ENCODE measurements around the gene DCLRE1C. TPM values are rescaled to one million over a fixed set of nuclear protein-coding genes. Genes with fewer than 3 reads are reported as not detected.

Gene DCLRE1C
- total RNA-seq, 4 donors from 2014 or later, result 9.8 to 17.3 (median 12.0) TPM

- no peak for DNase-seq (ENCODE audit: low spot score in 2 of 2)
- intact Hi-C loops (cut with DNase I; ENCODE audit: low total_unique reads), result no loop called here
- TF ChIP-seq POLR2A (IDR thresholded peaks at IDR 0.05) (no peak), CTCF (IDR thresholded peaks at IDR 0.05) (no peak)
- H3K4me3 ChIP-seq (ENCODE audit: low read depth, poor library complexity, severe bottlenecking), result no peak overlapping the region
- 94% methylated on average over 13 of the region's 13 CpGs for WGBS, 2 donors
Observed at GRCh38 chr10:14926722-14927416, 27.0 kb downstream of the DCLRE1C start.

GRCh38 chr10:14926061-14926470 lies 27.8 kb downstream of the DCLRE1C start:
- no peak for DNase-seq (ENCODE audit: low spot score in 2 of 2)
- TF ChIP-seq POLR2A (IDR thresholded peaks at IDR 0.05) (no peak), CTCF (IDR thresholded peaks at IDR 0.05) (no peak)
- intact Hi-C loops (cut with DNase I; ENCODE audit: low total_unique reads), result no loop called here
- no peak overlapping the region for H3K4me3 ChIP-seq (ENCODE audit: low read depth, poor library complexity, severe bottlenecking)
- WGBS, 2 donors, result 94 to 97% methylated on average over 8 of the region's 8 CpGs

- no peak for DNase-seq (ENCODE audit: low spot score in 2 of 2)
- WGBS, 2 donors, result 96 to 97% methylated on average over 2 of the region's 2 CpGs
- intact Hi-C loops (cut with DNase I; ENCODE audit: low total_unique reads), result no loop called here
- TF ChIP-seq CTCF (IDR thresholded peaks at IDR 0.05) (no peak), POLR2A (IDR thresholded peaks at IDR 0.05) (no peak)
- H3K4me3 ChIP-seq (ENCODE audit: low read depth, poor library complexity, severe bottlenecking), result no peak overlapping the region
Observed at GRCh38 chr10:14925268-14925667, 28.6 kb downstream of the DCLRE1C start.

GRCh38 chr10:14924013-14924412 lies 29.9 kb downstream of the DCLRE1C start:
- intact Hi-C loops (cut with DNase I; ENCODE audit: low total_unique reads), result no loop called here
- DNase-seq (ENCODE audit: low spot score in 2 of 2), result no peak
- no peak for TF ChIP-seq POLR2A (IDR thresholded peaks at IDR 0.05)
- WGBS, 2 donors, result 97 to 98% methylated on average over 7 of the region's 7 CpGs
- no peak overlapping the region for H3K4me3 ChIP-seq (ENCODE audit: low read depth, poor library complexity, severe bottlenecking)

GRCh38 chr10:14918964-14919363 lies 34.9 kb downstream of the DCLRE1C start:
- TF ChIP-seq POLR2A (IDR thresholded peaks at IDR 0.05) (no peak), CTCF (IDR thresholded peaks at IDR 0.05) (no peak)
- intact Hi-C loops (cut with DNase I; ENCODE audit: low total_unique reads), result no loop called here
- DNase-seq (ENCODE audit: low spot score in 2 of 2), result no peak
- no peak overlapping the region for H3K4me3 ChIP-seq (ENCODE audit: low read depth, poor library complexity, severe bottlenecking)
- WGBS, 2 donors, result 82 to 88% methylated on average over 3 of the region's 3 CpGs

- 99 to 100% methylated on average over 3 of the region's 3 CpGs for WGBS, 2 donors
- intact Hi-C loops (cut with DNase I; ENCODE audit: low total_unique reads), result no loop called here
Observed at GRCh38 chr10:14917827-14918226, 36.1 kb downstream of the DCLRE1C start.

More at GRCh38 chr10:14917827-14918226, 36.1 kb downstream of the DCLRE1C start:
- TF ChIP-seq POLR2A (IDR thresholded peaks at IDR 0.05) (no peak), CTCF (IDR thresholded peaks at IDR 0.05) (no peak)
- H3K4me3 ChIP-seq (ENCODE audit: low read depth, poor library complexity, severe bottlenecking), result no peak overlapping the region
- no peak for DNase-seq (ENCODE audit: low spot score in 2 of 2)
